ENCODE measurements around the gene RFX7.
A peak's percentile ranks its signal among the peaks of the same experiment; 100 is the strongest.

Gene RFX7

DNA sequence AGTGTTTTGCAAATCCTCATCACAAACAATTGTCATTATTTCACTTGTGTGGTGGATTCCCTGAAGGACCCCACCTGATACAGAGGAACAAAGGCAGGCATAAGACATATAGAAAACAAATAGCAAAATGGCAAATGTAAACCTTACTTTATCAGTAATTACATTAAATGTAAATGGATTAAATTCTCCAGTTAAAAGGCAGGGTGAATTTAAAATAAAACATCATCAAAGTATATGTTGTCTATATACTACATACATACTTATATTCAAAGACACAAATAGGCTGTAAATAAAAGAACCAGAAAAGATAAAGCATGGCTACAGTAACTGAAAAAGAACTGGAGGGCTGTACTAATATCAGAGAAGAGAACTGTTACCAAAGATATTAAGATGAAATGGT, 117.3 kb downstream of the RFX7 start:
- DNase-seq (ENCODE audit: low read depth) = no peak

DNA sequence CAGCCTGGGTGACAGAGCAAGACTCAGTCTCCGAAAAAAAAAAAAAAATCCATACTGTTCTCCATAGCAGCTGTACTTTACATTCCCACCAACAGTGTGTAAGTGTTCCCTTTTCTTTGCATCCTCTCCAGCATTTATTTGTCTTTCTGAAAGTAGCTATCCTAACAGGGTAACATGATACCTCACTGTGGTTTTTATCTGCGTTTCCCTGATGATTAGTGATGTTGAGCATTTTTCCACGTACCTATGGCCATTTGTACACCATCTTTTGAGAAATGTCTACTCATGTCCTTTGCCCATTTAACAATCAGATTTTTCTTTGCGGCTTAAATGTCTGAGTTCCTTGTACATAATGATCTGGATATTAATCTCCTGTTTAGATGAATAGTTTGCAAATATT, 119.3 kb downstream of the RFX7 start:
- DNase-seq (ENCODE audit: low read depth) = peak; percentile 6

DNA sequence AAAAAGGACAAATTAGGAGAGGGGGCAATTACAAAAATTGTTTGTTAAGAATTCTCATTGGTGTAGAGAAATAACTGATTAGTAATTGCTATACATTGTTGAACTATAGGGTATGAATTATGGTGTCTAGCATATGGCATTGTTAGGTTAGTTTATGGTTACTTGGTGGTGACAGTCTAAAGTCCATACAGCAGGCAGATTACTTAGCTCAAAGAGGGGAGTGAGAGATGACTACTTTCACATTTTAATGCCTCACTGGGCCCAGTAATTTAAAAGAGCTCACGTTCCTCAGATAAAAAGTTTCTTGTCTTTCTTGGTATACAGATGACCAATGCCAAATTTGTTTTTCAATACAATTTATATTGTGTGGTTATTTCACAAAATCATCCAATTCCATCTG, 137.8 kb downstream of the RFX7 start:
- DNase-seq (ENCODE audit: low read depth) = no peak

- DNase-seq (ENCODE audit: low read depth) = no peak
Observed at GRCh38 chr15:56102441-56102840, 141.2 kb downstream of the RFX7 start.

GRCh38 chr15:56099311-56099710, 144.4 kb downstream of the RFX7 start:
- no peak for DNase-seq (ENCODE audit: low read depth)

DNA sequence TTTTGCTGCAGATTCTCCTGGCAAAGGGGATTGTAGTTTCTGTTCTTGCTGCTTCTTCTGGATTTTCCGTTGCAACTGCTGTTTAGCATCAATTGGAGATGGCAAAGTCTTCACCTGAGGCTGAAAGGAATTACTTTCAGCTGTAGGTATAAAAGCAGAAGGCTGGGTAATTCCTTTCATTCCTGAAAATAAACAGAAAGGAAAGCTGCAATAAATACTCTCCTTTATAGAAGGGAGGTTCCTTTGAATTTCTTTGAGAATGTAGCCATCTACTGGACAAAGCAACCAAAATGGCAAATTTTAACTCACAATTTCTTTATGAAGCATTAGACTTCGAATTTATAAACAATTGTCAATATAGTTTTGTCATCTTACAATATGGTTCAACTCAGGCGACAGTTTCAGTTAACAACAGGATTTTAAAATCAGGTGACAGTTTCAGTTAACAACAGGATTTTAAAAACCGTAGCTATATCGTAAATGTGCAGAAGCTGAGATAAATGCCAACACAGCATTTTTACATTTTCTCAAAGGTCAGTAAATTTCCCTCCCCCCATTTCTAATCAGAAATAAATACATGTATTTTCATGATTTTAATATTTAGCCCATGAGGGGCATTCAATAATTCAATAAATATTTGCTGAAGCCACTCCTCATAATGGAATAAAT, 145.3 kb downstream of the RFX7 start:
- no peak for DNase-seq (ENCODE audit: low read depth)

GRCh38 chr15:56095406-56095805, 148.3 kb downstream of the RFX7 start:
- DNase-seq (ENCODE audit: low read depth) = no peak

DNA sequence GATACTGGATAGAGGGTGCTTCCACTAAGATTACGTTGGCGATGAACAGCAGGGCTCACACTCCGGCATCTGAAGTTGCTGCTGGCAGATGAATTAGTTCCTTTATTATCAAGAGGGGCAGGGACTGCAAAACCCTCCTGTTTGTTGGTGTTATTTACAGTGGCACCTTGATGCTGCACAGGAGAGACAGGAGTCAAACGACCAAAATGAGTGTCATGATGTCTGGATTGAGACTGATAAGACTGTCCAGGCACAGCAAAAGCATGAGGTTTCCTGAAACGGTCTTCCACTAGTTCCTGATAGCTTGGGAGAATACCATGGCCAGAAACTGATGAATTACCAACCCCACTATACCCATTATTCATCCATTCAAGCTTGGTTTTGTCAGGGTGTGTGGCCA, 149.5 kb downstream of the RFX7 start:
- no peak for DNase-seq (ENCODE audit: low read depth)

DNA sequence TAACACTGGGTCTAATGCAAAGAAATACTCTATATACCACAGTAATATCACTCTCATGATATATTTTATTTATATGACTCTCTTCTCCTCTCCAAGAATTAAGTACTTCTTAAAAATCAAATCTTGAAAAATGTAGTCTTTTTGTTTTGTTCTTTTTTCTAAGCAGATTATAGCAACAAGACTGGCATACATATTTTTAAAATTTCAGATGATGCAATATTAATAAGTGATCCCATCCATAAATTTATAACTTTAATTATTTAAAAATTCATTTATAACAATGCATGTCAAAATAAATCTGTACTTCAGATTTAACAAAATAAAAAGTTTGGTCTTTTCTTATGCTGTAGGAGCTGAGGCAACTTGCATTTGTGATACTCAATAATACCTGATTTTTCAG, 155.3 kb downstream of the RFX7 start:
- no peak for DNase-seq (ENCODE audit: low read depth)

GRCh38 chr15:56086566-56086965, 157.1 kb downstream of the RFX7 start:
- DNase-seq (ENCODE audit: low read depth) = no peak

DNA sequence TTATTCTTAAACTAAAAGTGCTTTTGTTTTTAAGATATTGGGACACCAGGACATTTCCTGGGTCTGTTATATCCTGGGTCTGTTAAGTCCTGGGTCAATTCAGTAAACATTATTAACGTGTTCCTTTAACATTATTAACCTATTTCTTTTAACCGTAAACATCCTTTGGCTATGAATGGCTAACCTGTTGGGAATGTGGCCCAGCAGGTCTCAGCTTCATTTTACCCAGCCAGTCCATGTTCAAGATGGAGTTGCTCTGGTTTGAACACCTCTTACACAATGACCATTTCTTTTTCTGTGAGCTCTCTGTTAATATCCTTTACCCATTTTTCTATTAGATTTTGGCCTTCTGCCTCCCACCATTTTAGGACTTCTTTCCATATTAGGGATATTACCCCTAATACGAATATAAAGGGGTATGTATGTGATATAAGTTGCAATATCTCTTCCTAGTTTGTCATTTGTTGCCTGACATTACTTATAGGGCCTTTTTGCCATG, 161.4 kb downstream of the RFX7 start:
- no peak for DNase-seq (ENCODE audit: low read depth)

DNA sequence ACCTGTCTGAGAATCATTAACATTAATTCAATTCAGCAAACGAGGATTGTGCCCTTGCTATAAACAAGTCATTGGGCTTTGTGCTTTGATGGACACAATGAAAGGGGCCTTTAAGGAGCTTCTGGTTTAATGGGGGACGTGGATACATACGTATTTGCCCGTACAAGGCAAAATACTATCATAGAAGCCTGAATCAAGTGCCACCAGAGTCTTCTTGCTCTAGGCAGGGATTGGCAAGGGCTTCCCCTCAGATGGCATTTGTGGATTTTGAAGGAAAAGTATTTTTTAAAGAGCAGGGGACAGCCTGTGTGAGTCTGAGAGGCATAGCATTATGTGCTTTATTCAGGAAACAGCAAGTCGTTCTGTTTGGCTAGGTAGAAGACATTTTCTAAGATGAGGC, 166.6 kb downstream of the RFX7 start:
- DNase-seq (ENCODE audit: low read depth) = no peak

DNA sequence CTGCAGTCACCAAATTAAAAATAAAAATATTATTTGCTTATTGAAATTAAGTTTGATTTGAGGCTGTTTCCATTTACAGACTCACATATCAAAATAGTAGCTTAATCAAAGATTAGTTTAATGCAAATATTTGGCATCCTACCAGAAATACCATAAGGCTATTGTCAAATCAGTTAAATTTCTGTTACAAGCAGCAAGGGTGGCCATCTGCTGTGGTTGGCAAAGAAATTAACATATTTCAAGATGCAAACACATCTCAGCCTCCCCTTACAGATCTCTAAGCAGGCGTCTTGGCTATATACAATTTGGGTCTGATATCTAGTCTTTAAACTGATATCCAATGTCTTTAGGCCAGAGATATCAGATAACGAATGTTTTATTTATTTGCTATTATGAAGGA, 167.0 kb downstream of the RFX7 start:
- no peak for DNase-seq (ENCODE audit: low read depth)

- DNase-seq (ENCODE audit: low read depth) = no peak
Observed at GRCh38 chr15:56074481-56075265, 169.0 kb downstream of the RFX7 start.

GRCh38 chr15:56064152-56064551, 179.5 kb downstream of the RFX7 start:
- no peak for DNase-seq (ENCODE audit: low read depth)

DNA sequence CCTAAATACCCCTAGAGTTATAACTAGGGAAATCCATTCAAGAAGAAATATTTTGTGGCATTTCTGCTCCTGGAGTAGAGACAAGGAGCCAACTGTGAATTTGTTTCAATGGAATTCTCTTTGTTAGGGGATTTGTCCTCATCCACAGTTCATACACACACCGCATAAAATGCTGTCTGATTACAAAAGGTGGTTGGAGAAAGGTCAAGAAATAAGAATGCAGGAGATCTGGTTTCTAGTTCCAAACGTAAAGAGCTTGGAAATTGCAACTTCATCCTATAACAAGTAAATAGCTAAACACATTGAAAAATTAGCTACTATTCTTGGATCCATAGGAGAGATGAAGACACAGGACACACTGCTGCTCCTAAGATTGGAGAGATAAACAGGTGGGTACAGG, 184.0 kb downstream of the RFX7 start:
- DNase-seq (ENCODE audit: low read depth) = no peak

DNA sequence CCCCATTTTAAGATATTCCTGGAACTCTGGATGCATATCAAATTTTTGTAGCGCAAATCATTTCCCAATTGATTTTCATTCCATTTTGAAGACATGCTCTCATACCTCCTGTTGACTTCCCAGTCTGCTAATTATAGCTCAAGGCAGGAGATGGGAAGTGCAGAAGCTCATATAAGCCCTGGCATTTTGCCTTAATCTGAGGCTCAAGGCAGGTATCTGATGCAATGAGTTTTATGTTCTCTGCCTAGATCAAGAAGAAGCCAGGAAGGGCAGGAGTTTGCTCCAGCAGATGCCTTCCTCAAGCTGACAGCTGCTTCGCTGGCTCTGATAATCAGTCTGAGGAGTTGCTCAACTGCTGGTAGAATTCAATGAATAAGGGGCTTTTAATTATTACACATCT, 184.7 kb downstream of the RFX7 start:
- DNase-seq (ENCODE audit: low read depth) = no peak

GRCh38 chr15:56056626-56057025, 187.1 kb downstream of the RFX7 start:
- no peak for DNase-seq (ENCODE audit: low read depth)

- DNase-seq (ENCODE audit: low read depth) = no peak
Observed at GRCh38 chr15:56053046-56053400, 190.7 kb downstream of the RFX7 start.

DNA sequence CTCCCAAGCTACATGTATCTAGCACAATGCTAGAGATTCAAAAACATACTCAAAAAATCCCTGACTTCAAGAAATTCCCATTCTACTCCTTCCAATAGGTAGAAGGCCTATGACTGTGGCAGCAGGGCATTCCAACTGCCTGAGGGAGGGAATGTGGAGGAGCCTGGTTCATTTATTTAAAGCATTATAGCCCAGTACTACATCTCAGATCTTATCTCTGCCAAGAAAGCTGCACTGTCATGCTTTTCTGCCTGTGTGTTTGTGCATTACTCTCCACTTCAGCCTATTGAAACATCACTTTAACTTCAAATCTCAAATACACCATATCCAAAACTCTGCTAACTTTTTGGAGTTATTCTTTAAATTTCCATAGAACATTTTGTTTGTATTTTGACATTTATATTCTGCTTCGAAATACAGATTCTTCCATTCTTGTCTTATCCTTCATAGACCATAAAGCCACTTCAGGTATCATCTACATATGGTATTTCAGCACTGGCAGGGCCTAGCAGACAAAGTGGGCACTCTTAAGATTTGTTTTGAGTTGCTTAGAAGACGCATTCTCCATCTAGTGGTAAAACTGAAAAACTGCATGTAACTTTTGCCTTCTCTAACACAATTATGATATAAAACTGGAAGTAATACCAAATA, 191.2 kb downstream of the RFX7 start:
- no peak for DNase-seq (ENCODE audit: low read depth)

- DNase-seq (ENCODE audit: low read depth) = no peak
Observed at GRCh38 chr15:56051676-56052075, 192.0 kb downstream of the RFX7 start.

DNA sequence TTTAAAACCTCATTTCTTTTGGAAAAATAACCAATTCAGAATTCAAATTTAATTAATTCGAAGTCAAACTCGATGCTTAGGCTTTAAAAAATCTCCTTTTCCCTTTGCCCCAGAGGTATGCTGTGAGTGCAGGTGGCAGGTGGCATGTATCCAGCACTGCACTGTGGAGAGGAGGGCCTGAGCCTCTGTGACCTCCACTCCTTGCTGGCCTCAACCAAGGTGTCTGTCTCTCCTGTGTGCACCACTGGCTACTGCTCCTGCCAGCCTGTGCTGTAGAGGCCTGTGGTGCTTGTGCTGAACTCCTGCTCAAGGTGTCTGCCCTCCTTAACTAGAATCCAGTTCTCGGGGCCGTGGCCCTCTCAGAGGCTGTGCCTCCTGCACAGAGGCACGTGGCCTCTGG, 194.1 kb downstream of the RFX7 start:
- DNase-seq (ENCODE audit: low read depth) = no peak

- no peak for DNase-seq (ENCODE audit: low read depth)
Observed at GRCh38 chr15:56047354-56047753, 196.3 kb downstream of the RFX7 start.

Measured in non-pigmented ciliary epithelial cell (primary cell).